GM19193 (cell line): ENCODE measurements around the gene PRKAR1B.

Experiments
- POLR2A ChIP-seq: IDR thresholded peaks from 4 replicates; pipeline ENCODE4 v1.6.1; 2011; ENCODE audit not compliant: insufficient read depth, insufficient read length; ENCODE audit errors: extremely low read depth

PRKAR1B gene

GRCh38 chr7:548401-548800 lies 178.7 kb downstream of the PRKAR1B start:
- TF ChIP-seq POLR2A, result no peak

GRCh38 chr7:545470-545869 lies 181.6 kb downstream of the PRKAR1B start:
- no peak for TF ChIP-seq POLR2A

DNA sequence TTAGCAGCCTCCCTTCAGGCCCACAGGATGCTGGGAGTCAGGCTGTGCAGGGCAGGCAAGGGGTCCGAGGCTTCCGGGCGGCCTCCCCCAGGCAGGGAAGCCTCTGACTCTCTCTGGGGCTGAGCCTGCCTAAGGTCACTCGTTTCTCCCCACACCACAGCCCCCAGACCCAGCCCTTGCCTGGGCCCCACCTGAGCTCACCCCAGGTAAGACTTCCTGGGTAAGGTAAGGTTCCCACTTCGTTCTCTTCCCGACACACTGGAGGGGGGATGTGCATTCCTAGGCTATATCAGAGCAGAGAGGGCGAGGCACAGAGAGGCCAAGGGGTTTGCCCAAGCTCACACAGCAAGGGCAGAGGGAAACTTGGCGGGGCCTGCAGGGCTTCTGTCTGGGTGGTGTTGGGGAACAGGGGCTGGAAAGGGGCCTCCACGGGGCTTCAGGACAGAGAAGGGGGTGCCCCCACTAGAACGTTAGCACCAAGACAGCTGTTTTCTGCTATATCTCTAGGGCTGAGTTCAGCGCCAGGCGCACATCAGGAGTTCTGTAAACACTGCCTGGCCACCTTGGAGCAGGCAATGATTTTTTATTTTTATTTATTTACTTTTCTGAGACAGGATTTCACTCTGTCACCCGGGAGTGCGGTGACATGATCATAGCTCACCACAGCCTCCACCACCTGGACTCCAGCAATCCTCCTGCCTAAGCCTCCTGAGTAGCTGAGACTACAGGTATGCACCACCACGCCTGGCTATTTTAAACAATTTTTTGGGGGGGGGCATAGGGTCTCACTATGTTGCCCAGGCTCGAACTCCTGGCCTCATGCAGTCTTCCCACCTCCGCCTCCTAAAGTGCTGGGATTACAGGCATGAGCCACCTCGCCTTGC lies 182.5 kb downstream of the PRKAR1B start:
- no peak for TF ChIP-seq POLR2A

DNA sequence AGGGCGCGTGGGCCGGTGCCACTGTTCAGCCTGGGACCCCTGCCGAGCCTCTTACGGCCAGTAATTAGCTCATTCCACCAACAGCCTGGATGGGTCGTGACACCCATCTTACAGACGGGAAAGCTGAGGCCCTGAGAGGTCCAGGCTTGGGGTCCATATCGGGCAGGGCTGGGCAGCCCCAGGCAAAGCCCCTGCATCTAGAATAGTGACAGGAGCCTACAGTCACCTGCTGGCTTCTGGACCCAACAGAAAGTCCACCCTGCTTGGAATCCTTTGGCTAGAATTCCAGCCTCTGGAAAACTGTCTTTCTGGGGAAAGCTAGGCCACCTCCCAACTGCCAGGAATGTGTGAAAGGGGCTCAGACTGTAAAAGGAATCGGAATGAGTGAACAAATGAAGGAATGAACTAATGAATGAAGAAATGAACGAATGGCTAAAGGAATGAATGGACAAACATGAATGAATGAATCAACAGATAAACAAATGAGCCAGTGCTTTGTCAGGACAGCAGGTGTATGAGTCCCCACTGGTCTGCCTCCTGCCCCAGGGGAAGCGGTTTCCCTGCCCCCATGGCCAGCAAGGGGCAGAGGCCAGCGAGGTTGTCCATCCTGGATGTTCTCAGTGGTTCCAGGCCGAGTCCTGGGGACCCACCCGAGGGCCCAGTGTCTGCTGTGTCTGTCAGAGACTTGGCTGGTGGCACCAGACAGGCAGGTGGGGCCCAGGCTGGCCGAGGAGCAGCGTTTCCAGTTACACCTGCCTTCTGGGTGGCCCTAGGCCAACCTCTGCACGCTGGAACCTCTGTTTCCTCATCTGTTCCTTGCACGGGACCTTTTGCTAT lies 183.4 kb downstream of the PRKAR1B start:
- no peak for TF ChIP-seq POLR2A

GRCh38 chr7:542713-543500 lies 184.2 kb downstream of the PRKAR1B start:
- TF ChIP-seq POLR2A, result no peak

DNA sequence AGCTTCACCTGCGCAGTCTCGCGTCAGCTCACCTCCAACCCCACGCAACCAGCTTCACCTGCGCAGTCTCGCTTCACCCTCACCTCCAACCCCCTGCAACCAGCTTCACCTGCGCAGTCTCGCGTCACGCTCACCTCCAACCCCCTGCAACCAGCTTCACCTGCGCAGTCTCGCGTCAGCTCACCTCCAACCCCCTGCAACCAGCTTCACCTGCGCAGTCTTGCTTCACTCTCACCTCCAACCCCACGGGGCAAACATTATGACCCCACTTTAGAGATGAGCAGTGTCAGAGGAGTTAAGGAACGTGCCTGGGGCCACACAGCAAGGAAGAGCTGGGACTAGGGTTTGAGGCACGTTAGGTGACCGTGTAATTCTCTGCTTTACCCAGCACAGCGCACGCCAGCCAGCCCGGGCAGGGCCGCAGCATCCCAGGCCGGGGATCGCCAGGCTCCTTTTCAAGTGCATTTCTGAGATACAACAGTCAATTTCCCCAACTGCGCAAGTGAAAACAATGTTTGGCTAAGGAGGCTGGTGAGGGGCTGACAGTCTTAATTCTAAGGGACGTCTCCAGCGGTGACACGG lies 184.9 kb downstream of the PRKAR1B start:
- no peak for TF ChIP-seq POLR2A

DNA sequence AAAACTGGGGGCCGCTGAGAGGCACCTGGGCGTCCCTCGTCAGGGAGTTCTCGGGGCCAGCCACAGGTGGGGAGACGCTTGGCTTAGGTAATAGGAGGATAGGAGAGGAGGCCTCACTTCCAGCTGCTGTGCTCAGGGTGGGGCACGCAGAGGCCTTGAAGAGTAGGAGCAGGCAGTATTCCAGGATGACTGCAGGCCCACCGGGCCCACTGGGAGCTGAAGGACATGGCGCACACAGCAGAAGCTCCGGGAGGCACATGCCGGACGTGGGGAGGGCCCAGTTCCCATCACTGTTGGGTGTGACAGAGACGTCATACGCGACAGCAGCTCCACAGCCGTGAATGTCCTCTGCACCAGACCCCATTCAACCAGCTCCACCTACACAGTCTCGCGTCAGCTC lies 185.4 kb downstream of the PRKAR1B start:
- no peak for TF ChIP-seq POLR2A

DNA sequence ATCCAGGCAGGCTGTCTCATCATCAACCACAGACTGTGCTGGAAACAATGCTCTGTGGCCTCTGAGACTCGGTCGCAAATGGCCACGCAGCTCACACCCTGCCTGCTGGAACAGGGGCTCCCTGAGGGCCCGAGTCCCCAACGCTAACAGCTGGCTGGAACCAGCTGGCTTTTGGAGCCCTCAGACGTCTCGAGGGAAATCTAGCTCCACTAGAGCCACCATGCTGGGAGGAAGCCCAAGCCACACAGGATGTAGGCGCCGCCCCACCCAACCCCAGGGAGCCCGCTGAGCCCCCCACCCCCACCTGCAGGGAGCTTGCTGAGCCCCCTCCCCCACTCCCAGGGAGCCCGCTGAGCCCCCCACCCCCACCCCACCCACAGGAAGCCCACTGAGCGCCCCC lies 186.1 kb downstream of the PRKAR1B start:
- TF ChIP-seq POLR2A, result no peak

GRCh38 chr7:540579-540978 lies 186.5 kb downstream of the PRKAR1B start:
- TF ChIP-seq POLR2A, result no peak

GRCh38 chr7:539731-540411 lies 187.2 kb downstream of the PRKAR1B start:
- TF ChIP-seq POLR2A, result no peak

- TF ChIP-seq POLR2A, result no peak
Measured at GRCh38 chr7:538764-539685, 188.1 kb downstream of the PRKAR1B start.

GRCh38 chr7:537911-538634 lies 189.0 kb downstream of the PRKAR1B start:
- TF ChIP-seq POLR2A, result no peak

GRCh38 chr7:536231-536630 lies 190.8 kb downstream of the PRKAR1B start:
- no peak for TF ChIP-seq POLR2A

GRCh38 chr7:534959-535358 lies 192.1 kb downstream of the PRKAR1B start:
- TF ChIP-seq POLR2A, result no peak
